ENCODE results near the gene TRIP12.
A peak's percentile ranks its signal among the peaks of the same experiment; 100 is the strongest.
"Not testable (repeated sequence)": the region's sequence is repeated elsewhere in the genome, so short reads cannot be mapped to it uniquely, and the experiment has no call there.

Gene TRIP12

GRCh38 chr2:229874647-229875046, 47.2 kb downstream of the TRIP12 start:
- no peak for DNase-seq (ENCODE audit: low read depth in 3 of 3)

GRCh38 chr2:229873123-229873581, 48.7 kb downstream of the TRIP12 start:
- DNase-seq (ENCODE audit: low read depth in 3 of 3), result no peak

GRCh38 chr2:229870903-229871656, 50.7 kb downstream of the TRIP12 start:
- DNase-seq (ENCODE audit: low read depth in 3 of 3), result no peak

GRCh38 chr2:229869226-229869625, 52.6 kb downstream of the TRIP12 start:
- no peak for DNase-seq (ENCODE audit: low read depth in 3 of 3)

GRCh38 chr2:229868794-229869193, 53.0 kb downstream of the TRIP12 start:
- DNase-seq (ENCODE audit: low read depth in 3 of 3), result no peak

- no peak for DNase-seq (ENCODE audit: low read depth in 3 of 3)
These were observed 56.8 kb downstream of the TRIP12 start for GRCh38 chr2:229865033-229865432.

- no peak for DNase-seq (ENCODE audit: low read depth in 3 of 3)
These were observed 60.4 kb downstream of the TRIP12 start for GRCh38 chr2:229861431-229861830.

GRCh38 chr2:229860334-229860733, 61.5 kb downstream of the TRIP12 start:
- DNase-seq (ENCODE audit: low read depth in 3 of 3), result no peak

GRCh38 chr2:229858351-229858750, 63.5 kb downstream of the TRIP12 start:
- DNase-seq (ENCODE audit: low read depth in 3 of 3), result no peak

- no peak for DNase-seq (ENCODE audit: low read depth in 3 of 3)
These were observed 64.2 kb downstream of the TRIP12 start for GRCh38 chr2:229857634-229858033.

GRCh38 chr2:229856413-229856812, 65.4 kb downstream of the TRIP12 start:
- DNase-seq (ENCODE audit: low read depth in 3 of 3), result no peak

GRCh38 chr2:229855116-229855515, 66.7 kb downstream of the TRIP12 start:
- no peak for DNase-seq (ENCODE audit: low read depth in 3 of 3)

GRCh38 chr2:229852565-229852964, 69.2 kb downstream of the TRIP12 start:
- peak in 2 of 3 experiments; percentile 10 to 29 for DNase-seq (ENCODE audit: low read depth in 3 of 3)

GRCh38 chr2:229851870-229852269, 69.9 kb downstream of the TRIP12 start:
- no peak for DNase-seq (ENCODE audit: low read depth in 3 of 3)

- DNase-seq (ENCODE audit: low read depth in 3 of 3), result not testable (repeated sequence)
These were observed 71.2 kb downstream of the TRIP12 start for GRCh38 chr2:229850355-229851275.

- DNase-seq (ENCODE audit: low read depth in 3 of 3), result no peak
These were observed 72.7 kb downstream of the TRIP12 start for GRCh38 chr2:229849073-229849472.

- DNase-seq (ENCODE audit: low read depth in 3 of 3), result no peak
These were observed 78.2 kb downstream of the TRIP12 start for GRCh38 chr2:229843613-229844012.

GRCh38 chr2:229838729-229839128, 83.1 kb downstream of the TRIP12 start:
- DNase-seq (ENCODE audit: low read depth in 3 of 3), result no peak

GRCh38 chr2:229836847-229837246, 85.0 kb downstream of the TRIP12 start:
- DNase-seq (ENCODE audit: low read depth in 3 of 3), result no peak

- DNase-seq (ENCODE audit: low read depth in 3 of 3), result no peak
These were observed 86.1 kb downstream of the TRIP12 start for GRCh38 chr2:229835596-229836283.

- DNase-seq (ENCODE audit: low read depth in 3 of 3), result not testable (repeated sequence)
These were observed 87.4 kb downstream of the TRIP12 start for GRCh38 chr2:229834368-229834767.

- no peak for DNase-seq (ENCODE audit: low read depth in 3 of 3)
These were observed 89.3 kb downstream of the TRIP12 start for GRCh38 chr2:229832510-229832898.
